Activated naive CD4-positive, alpha-beta T cell treated with anti-CD3 and anti-CD28 coated beads, Interleukin-2, amount 50 U/mL, for 24 hours (primary cell): ENCODE results near the gene TMUB1.

Experiments
- H3K27ac Mint-ChIP-seq: one replicate; pipeline ENCODE4 v1.8.0; 2021; ENCODE audit warnings: mild to moderate bottlenecking, mixed read lengths
- H3K27me3 Mint-ChIP-seq: one replicate; pipeline ENCODE4 v1.8.0; 2021; ENCODE audit warnings: mixed read lengths
- H3K36me3 Mint-ChIP-seq: one replicate; pipeline ENCODE4 v1.8.0; 2021; ENCODE audit warnings: mixed read lengths
- H3K4me1 Mint-ChIP-seq: one replicate; pipeline ENCODE4 v1.8.0; 2021; ENCODE audit warnings: mixed read lengths
- H3K4me3 Mint-ChIP-seq: one replicate; pipeline ENCODE4 v1.8.0; 2021; ENCODE audit warnings: mild to moderate bottlenecking, mixed read lengths
- H3K9me3 Mint-ChIP-seq: one replicate; pipeline ENCODE4 v1.8.0; 2021; ENCODE audit warnings: mixed read lengths

Gene TMUB1

DNA sequence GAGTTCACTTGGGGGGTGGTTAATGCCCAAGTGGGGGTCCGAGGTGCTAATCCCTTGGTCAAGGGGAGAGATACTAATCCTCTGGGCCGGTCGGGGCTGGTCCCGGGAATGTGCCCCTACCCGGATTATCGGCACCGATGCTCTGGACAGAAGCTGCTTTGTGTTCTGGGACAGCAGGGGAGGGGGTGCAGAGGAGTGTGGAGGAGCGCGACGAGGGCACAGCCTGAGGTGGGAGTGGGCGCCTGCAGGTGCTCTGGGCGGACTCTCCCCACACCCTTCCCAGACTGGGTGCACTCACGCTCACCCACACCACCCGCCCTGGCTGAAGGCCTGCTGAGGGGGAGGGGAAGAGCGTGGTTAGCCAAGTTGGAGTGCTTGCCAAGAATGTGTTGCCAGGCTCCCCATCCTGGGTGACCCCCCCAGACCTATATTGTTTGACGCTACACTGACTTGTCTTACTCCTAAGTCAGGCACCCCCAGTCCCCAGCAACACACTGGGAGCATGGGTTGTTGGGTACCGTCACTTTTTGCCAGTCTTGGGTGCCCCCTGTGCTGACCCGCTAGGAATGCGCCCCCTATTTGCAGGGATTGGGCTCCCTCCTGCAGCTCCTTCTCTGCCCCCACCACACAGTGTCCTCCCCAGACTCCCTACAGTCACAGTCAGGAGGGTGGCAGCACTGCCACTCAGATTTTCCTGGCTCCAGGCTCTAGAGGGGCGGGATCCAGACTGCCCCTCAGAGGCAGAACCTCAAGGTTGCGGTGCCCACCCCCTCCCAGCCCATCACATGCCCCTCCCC lies 22.7 kb downstream of the TMUB1 start:
- Mint-ChIP-seq H3K4me3 (peak overlapping the region; percentile 87), H3K27ac (no peak overlapping the region), H3K4me1 (peaks cover 26% of the 10 kb centered on the region), H3K36me3 (no peaks in the 10 kb centered on the region), H3K9me3 (no peaks in the 10 kb centered on the region), H3K27me3 (no peaks in the 10 kb centered on the region)

DNA sequence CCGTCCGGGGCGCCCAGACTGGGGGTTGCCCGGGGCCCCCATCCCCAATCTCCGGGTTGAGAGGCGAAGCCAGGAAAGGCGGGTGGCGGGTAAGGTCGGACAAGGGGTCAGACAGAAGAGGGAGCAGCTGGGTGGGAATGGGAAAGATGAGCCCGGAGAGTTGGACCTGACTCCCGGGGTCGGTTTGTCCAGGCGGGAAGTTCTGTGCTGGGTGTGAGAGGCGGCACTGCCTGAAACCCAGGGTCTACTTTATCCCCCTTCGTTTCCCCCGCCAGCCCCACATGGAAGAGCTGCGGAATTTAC lies 23.2 kb downstream of the TMUB1 start:
- no peak overlapping the region for H3K27ac Mint-ChIP-seq
- H3K4me1 Mint-ChIP-seq, result peaks cover 26% of the 10 kb centered on the region
- H3K9me3 Mint-ChIP-seq, result no peaks in the 10 kb centered on the region
- no peaks in the 10 kb centered on the region for H3K27me3 Mint-ChIP-seq
- H3K4me3 Mint-ChIP-seq, result peak overlapping the region; percentile 87
- H3K36me3 Mint-ChIP-seq, result no peaks in the 10 kb centered on the region

DNA sequence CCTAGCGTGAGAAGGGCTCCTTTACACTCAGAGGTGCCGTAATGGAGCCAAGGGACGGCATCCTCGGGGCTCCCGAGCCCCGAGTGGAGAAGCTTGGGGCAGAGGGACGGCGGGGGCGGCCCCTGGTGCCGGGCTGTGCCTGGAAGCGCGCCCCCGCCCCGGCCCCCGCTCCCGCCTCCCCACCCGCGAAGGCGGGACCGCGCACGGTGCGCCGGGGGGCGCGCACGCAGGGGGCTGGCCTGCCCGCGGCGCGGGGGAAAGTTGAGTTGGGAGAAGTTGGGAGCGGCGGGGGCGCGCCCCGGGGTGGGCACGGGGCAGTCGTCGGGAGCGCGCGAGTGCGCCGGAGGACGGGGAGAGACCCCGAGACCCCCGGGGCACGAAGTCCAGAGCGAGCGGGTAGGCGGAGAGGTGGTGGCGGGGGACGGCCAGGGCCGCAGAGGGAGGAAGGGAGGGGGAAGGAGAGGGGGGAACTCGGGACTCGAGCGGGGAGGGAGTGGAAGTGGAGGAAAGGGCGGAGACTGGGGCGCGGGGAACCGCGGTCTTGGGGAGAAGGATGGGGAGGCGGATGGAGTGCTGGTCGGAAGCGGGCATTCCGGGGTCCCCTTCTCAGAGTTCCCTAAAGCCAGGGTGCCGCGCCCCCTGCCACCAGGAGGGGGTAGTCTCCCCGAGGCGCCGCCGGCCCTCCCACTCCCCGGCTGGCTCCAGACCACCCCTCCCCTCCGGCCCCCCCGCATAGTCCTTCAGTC lies 23.8 kb downstream of the TMUB1 start, which contains the start of gene SLC4A2:
Gene SLC4A2, plus strand, starts transcription at position 223 of the 746 bp plus-strand sequence. CDS start 2,399 bp downstream, outside the sequence.
- Mint-ChIP-seq H3K27ac (peak within 1 kb of the TSS; percentile 90), H3K9me3 (no peaks in the 10 kb centered on the region), H3K36me3 (no peaks in the 10 kb centered on the region)

DNA sequence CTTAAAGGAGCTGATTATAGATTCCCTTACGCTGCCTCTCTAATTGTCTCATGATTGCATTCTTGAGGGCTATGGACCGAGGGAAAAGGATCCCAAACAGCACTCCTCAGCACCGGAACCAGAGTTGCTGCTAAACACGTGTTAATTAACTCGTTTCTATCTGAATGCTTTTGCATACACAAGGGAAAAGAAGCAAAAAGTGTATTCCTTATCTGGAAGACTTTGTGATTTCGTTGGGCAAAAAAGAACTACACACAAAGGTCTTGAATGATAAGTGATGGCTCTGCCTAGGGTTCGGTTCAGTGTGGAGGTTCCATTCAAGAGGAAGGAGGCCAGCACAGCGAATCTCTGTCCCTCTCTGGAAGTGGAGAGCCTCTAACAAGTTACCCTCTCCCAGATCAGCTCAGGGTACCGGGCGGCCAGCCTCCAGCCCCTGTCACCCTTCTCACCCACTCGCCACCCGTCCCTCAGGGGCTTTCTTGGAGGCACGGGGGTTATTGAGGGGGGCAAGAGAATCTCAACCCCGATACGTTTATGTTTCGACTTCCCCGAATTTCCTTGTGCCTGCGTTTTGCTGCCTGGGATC lies 24.4 kb downstream of the TMUB1 start:
- Mint-ChIP-seq H3K27me3 (no peaks in the 10 kb centered on the region), H3K27ac (peak overlapping the region; percentile 90), H3K9me3 (no peaks in the 10 kb centered on the region), H3K4me1 (peaks cover 26% of the 10 kb centered on the region), H3K36me3 (no peaks in the 10 kb centered on the region), H3K4me3 (peak overlapping the region; percentile 95)

More for the DNA sequence above, 23.8 kb downstream of the TMUB1 start, which contains the start of gene SLC4A2:
- H3K4me3 Mint-ChIP-seq, result peak within 1 kb of the TSS; percentile 95
- peaks cover 26% of the 10 kb centered on the region for H3K4me1 Mint-ChIP-seq
- no peaks in the 10 kb centered on the region for H3K27me3 Mint-ChIP-seq

DNA sequence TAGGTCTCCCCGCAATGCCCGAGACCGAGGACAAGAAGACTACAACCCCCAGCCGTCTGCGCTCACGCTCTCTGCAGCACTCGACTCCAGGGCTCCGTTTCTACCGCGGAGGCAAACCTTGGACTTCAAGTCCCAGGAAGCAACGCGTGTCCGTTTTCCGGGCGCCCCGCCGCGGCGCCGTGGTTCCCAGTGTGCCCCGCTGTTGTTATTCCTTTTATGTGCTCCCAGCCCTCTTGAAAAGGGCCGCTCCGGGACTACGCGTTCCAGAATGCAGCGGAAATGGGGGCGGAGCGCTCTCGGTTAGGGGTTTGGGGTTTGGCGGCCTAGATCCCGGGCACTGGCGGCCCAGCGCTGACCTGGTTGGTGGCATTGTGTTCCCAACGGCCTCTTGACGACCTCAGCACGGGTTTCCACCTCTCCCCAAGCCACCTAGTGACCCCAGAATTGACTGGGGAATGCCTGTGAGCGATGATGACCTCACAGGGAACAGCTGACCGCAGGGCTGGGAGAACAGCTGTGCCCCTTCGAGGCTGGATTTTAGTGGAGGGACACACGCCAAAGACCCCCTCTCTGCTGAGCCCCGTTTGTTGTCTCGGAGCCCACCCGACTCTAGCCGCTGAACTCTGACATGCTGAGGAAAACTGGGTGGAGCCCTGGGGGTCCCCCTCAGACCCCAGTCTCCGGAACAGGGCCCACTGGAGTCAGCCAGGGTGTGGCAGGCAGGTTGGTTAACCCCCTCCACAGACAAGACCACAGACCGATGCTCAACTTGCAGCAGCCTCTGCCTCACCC lies 25.1 kb downstream of the TMUB1 start:
- Mint-ChIP-seq H3K36me3 (no peaks in the 10 kb centered on the region), H3K27ac (peak overlapping the region; percentile 90), H3K4me3 (peak overlapping the region; percentile 95), H3K9me3 (no peaks in the 10 kb centered on the region), H3K4me1 (peaks cover 29% of the 10 kb centered on the region), H3K27me3 (no peaks in the 10 kb centered on the region)

DNA sequence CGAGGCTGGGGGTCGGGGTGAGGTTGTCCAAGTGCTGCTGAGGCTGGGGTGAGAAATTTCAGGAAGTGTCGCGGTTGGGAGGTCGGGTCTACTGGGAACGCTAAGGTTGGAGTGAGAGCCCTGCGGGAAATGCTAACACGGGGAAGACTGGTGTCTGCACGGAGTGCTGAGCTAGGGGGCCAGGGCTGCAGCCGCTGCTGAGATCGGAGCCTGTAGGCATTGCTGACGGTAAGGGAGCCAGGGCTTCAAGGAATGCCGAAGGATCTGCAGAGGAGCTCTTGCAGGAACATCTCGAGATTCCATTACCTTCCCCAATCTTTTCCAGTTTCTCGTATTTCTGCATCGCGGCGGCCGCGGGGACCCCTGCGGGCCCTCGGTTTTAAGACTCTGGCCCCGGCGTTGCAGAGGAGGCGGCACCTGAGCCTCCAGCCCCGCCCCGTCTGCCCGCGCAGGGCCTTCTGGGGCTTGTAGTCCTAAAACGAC lies 25.7 kb downstream of the TMUB1 start, which contains the start of gene CDK5:
Gene CDK5, minus strand, starts transcription at position 392 of the 483 bp plus-strand sequence. Its CDS starts 49 bp downstream, at position 343.
- Mint-ChIP-seq H3K27me3 (no peaks in the 10 kb centered on the region), H3K36me3 (no peaks in the 10 kb centered on the region), H3K9me3 (no peaks in the 10 kb centered on the region), H3K27ac (peak within 1 kb of the TSS; percentile 90), H3K4me1 (peaks cover 35% of the 10 kb centered on the region), H3K4me3 (peak within 1 kb of the TSS; percentile 95)

DNA sequence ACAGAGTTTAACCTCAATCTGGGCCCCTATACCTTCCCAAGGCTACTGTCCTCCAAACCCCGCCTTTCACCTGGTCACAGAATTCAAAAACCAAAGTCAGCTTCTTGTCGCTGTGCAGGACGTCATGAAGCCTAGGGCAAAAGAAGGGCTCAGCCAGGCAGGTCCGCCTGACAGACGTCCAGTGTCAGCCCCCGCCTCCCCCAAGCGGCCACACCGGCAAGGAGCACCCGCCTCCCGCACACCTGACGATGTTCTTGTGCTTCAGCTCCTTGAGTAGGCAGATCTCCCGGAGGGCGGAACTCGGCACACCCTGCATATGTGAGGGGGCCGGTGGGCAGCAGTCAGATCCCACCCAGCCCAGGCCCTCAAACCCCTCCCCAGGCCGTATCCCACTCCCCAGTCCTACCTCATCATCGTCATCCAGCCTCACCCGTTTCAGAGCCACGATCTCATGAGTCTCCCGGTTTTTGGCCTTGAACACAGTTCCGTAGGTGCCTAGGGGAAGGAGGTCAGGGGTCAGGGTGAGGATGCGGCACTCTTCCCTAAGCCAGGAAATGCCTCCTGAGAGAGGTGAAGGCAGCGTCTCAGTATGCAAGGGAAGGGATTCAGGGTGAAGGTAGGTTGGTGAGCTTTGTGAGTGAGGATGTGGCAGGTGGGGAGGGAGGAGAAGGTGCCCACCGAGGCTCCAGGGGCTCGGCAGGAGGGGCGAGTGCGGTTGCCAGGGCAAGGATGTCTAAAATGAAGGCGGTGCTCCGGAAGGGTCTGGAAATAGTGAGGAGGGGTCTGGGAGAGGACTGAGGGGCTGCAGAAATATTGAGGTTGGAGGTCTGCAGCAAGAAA lies 26.4 kb downstream of the TMUB1 start:
- H3K4me1 Mint-ChIP-seq, result peaks cover 38% of the 10 kb centered on the region
- no peaks in the 10 kb centered on the region for H3K27me3 Mint-ChIP-seq
- H3K9me3 Mint-ChIP-seq, result no peaks in the 10 kb centered on the region

DNA sequence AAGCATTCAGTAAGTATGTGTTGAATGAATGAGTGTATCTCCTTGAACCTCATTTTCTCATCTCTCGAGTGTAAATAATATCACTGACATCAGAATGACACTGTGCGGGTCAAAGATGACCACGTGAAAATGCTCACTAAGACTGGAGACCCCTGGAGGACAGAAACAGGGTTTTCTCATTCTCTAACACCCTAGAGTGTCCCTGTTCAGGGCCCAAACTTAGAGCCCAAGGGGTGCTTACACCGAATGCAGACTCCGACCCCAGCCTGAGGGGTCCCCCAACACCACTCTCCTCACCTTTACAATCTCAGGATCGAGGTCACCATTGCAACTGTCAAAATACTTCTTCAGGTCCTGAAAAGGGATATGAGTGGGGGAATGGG lies 27.0 kb downstream of the TMUB1 start:
- Mint-ChIP-seq H3K27me3 (no peaks in the 10 kb centered on the region), H3K4me1 (peaks cover 32% of the 10 kb centered on the region), H3K27ac (no peak overlapping the region), H3K4me3 (peak overlapping the region; percentile 42), H3K9me3 (no peaks in the 10 kb centered on the region), H3K36me3 (no peaks in the 10 kb centered on the region)

More for the DNA sequence above, 26.4 kb downstream of the TMUB1 start:
- no peaks in the 10 kb centered on the region for H3K36me3 Mint-ChIP-seq
- H3K27ac Mint-ChIP-seq, result no peak overlapping the region
- peak overlapping the region; percentile 95 for H3K4me3 Mint-ChIP-seq

DNA sequence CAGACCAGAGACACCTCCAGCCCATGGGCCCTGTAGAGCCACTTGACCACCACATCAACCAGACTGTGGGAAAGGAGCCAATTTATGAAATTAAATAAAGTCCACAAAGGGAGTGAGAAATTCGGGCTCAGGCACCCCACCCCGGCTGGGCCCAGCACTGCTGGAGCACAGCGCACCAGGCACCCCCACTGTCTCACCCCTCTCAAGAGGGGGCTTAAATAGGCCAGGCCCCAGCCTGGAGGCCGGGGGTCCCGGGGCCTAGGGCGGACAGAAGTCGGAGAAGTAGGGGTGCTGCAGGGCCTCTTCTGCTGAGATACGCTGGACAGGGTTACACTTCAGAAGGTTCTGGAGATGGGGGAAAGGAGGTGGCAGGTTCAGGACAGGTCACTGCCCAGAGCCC lies 29.5 kb downstream of the TMUB1 start:
- H3K4me1 Mint-ChIP-seq, result peaks cover 23% of the 10 kb centered on the region
- H3K4me3 Mint-ChIP-seq, result no peak overlapping the region
- no peaks in the 10 kb centered on the region for H3K9me3 Mint-ChIP-seq
- no peaks in the 10 kb centered on the region for H3K27me3 Mint-ChIP-seq
- no peak overlapping the region for H3K27ac Mint-ChIP-seq
- no peaks in the 10 kb centered on the region for H3K36me3 Mint-ChIP-seq

DNA sequence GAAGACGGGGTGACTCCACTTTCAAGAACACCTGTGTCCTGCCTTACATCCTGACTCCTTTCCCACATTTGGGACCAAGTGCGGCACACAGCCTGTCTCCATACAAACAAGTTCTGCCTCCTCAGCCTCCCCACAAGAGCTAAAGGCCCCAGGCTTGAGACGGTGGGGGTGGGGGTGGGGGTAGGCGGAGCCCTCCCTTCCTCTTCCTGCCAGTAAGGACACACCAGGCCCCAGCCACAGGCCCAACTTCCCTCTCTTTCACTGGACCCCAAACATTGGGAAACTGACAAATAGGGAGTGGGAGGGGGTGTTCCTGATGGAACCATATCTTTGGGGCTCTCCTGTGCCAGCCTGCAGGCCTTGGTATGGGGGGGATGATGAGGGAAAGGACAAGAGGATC lies 30.2 kb downstream of the TMUB1 start:
- H3K36me3 Mint-ChIP-seq, result no peaks in the 10 kb centered on the region
- no peaks in the 10 kb centered on the region for H3K27me3 Mint-ChIP-seq
- H3K4me1 Mint-ChIP-seq, result peaks cover 20% of the 10 kb centered on the region
- H3K4me3 Mint-ChIP-seq, result no peak overlapping the region
- no peak overlapping the region for H3K27ac Mint-ChIP-seq
- no peaks in the 10 kb centered on the region for H3K9me3 Mint-ChIP-seq

DNA sequence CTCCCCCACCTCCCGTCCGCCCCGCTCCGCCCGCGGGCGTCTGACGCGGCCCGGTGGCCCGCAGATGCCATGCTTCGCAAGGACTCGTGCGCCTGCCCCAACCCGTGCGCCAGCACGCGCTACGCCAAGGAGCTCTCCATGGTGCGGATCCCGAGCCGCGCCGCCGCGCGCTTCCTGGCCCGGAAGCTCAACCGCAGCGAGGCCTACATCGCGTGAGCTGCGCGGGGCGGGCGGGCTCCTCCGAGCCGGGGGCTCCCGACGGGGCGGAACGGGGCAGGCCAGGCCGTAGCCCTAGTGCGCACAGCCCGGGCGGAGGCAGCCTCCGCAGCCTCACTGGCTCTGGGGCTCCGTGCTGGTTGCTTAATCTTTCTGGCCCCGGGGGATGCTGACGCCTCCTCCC lies 32.2 kb downstream of the TMUB1 start:
- H3K4me3 Mint-ChIP-seq, result no peak overlapping the region
- H3K9me3 Mint-ChIP-seq, result no peaks in the 10 kb centered on the region

DNA sequence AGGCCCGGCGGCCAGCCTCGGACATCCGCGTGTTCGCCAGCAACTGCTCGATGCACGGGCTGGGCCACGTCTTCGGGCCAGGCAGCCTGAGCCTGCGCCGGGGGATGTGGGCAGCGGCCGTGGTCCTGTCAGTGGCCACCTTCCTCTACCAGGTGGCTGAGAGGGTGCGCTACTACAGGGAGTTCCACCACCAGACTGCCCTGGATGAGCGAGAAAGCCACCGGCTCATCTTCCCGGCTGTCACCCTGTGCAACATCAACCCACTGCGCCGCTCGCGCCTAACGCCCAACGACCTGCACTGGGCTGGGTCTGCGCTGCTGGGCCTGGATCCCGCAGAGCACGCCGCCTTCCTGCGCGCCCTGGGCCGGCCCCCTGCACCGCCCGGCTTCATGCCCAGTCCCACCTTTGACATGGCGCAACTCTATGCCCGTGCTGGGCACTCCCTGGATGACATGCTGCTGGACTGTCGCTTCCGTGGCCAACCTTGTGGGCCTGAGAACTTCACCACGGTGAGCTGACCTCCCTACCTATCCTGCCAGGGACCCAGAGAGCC lies 34.3 kb downstream of the TMUB1 start:
- no peaks in the 10 kb centered on the region for H3K36me3 Mint-ChIP-seq
- no peaks in the 10 kb centered on the region for H3K9me3 Mint-ChIP-seq
- no peak overlapping the region for H3K27ac Mint-ChIP-seq
- peaks cover 11% of the 10 kb centered on the region for H3K4me1 Mint-ChIP-seq
- no peaks in the 10 kb centered on the region for H3K27me3 Mint-ChIP-seq
- no peak overlapping the region for H3K4me3 Mint-ChIP-seq

More for the DNA sequence above, 32.2 kb downstream of the TMUB1 start:
- Mint-ChIP-seq H3K27ac (no peak overlapping the region), H3K4me1 (peaks cover 11% of the 10 kb centered on the region), H3K27me3 (no peaks in the 10 kb centered on the region), H3K36me3 (no peaks in the 10 kb centered on the region)

DNA sequence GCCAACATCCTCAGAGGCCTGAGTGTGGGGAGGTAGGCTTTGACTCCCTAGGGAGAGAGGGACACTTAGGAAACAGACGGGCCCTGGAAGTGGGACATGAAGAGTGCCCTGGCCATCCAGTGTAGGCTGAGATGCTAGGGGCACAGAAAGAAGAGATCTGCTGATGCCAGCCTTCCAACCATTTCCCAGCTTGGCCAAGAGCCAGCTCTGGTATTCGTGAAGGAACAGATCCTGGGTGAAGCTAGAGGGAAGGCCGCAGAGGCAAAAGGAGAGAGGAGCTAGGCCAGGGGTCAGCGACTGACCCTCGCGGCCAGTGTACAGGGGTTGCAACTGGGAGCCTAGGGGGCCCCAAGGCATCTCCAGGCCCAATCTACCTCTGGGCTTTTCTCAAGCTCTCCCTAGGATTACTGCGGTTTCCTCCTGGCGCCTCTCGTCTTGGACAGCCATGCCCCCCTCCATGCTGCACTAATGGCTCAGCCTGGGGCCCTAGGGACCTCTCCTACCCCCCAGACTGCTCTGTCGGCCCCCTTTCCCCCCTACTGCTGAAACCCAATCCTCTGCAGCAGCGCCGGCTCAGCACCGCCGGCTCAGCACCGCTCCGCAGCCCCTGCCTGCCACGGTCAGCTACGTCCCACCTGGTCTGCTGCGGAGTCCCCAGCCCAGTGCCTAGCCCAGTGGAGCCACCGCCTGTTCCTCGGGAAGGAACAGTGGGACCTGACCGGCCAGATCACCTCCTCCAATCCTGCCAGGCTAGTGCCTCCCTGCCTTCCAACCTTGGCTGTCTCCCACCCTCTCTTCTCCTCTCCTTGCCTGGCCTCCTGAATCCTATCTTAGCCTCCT lies 35.1 kb downstream of the TMUB1 start, which contains the start of gene ASIC3:
Gene ASIC3, plus strand, starts transcription at position 556 of the 840 bp plus-strand sequence. CDS start 355 bp downstream, outside the sequence.
- Mint-ChIP-seq H3K4me1 (peaks cover 9% of the 10 kb centered on the region), H3K27ac (no peak within 1 kb of the TSS), H3K4me3 (no peak within 1 kb of the TSS), H3K27me3 (no peaks in the 10 kb centered on the region), H3K36me3 (no peaks in the 10 kb centered on the region), H3K9me3 (no peaks in the 10 kb centered on the region)
